KMS-11 (cell line): ENCODE measurements around the gene GPA33.

Source experiments
- H2AFZ ChIP-seq: fragments of 200-600 bp; sonication (generic); 2 replicates; pipeline ENCODE4 v1.6.1; 2016; ENCODE audit warnings: antibody characterized with exemption, mixed run types, low read depth
- H3K27ac ChIP-seq: fragments of 200-600 bp; sonication (generic); 2 replicates; pipeline ENCODE4 v1.6.1; 2016; ENCODE audit warnings: mild to moderate bottlenecking, mixed run types
- H3K27me3 ChIP-seq: fragments of 200-600 bp; sonication (generic); 2 replicates; pipeline ENCODE4 v1.6.1; 2017; ENCODE audit warnings: mild to moderate bottlenecking, low read depth, mixed run types, moderate library complexity; ENCODE audit not compliant: insufficient read depth
- H3K36me3 ChIP-seq: fragments of 200-600 bp; sonication (generic); 2 replicates; pipeline ENCODE4 v1.6.1; 2017; ENCODE audit warnings: mild to moderate bottlenecking, mixed run types; ENCODE audit not compliant: insufficient read depth
- H3K4me1 ChIP-seq: fragments of 200-600 bp; sonication (generic); 2 replicates; pipeline ENCODE4 v1.6.1; 2016; ENCODE audit warnings: mild to moderate bottlenecking, low read depth, mixed run types; ENCODE audit not compliant: poor library complexity, severe bottlenecking
- H3K4me2 ChIP-seq: fragments of 200-600 bp; sonication (generic); 2 replicates; pipeline ENCODE4 v1.7.0; 2016; ENCODE audit warnings: mild to moderate bottlenecking, mixed run types
- H3K4me3 ChIP-seq: fragments of 200-600 bp; sonication (generic); IDR thresholded peaks from 2 replicates; pipeline ENCODE4 v1.6.1; 2017; ENCODE audit warnings: low read depth, low read length, mixed read lengths; ENCODE audit not compliant: insufficient read depth
- H3K79me2 ChIP-seq: fragments of 200-600 bp; sonication (generic); 2 replicates; pipeline ENCODE4 v1.6.1; 2016; ENCODE audit warnings: low read depth, mixed run types; ENCODE audit not compliant: insufficient read depth
- H3K9ac ChIP-seq: fragments of 200-600 bp; sonication (generic); 2 replicates; pipeline ENCODE4 v1.6.1; 2016; ENCODE audit warnings: mild to moderate bottlenecking, mixed run types
- H4K20me1 ChIP-seq: fragments of 200-600 bp; sonication (generic); 2 replicates; pipeline ENCODE4 v1.6.1; 2016; ENCODE audit warnings: mild to moderate bottlenecking, mixed run types; ENCODE audit not compliant: insufficient read depth
- TF ChIP-seq, protein P1 (sequence below): fragments of 200-600 bp; sonication (generic); conservative IDR thresholded peaks from 2 replicates; pipeline ENCODE4 v1.6.1; 2017; ENCODE audit warnings: low read depth, mild to moderate bottlenecking, antibody characterized with exemption, low read length, moderate library complexity, mixed read lengths

GPA33 gene

DNA sequence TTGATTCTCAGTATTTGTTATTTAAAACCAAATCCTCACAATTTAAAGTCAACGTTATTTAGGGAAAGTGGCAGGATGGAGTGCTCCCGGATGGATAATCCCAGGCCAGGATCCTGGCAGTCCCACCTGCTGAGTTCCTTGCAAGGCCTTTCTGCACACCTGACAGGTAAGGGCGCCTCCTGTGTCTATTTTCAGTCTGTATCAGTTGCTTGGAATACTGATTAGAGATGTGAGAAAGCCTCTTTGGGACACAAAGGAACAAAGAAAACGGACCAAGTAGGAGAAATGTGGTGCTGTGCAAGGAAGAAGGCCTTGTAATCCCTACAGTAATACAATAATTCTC lies 15.9 kb upstream of the GPA33 start:
- no peak overlapping the region for H2AFZ ChIP-seq
- no peak overlapping the region for H3K9ac ChIP-seq
- no peaks in the 10 kb centered on the region for H3K4me1 ChIP-seq
- H3K27me3 ChIP-seq: no peaks in the 10 kb centered on the region
- no peaks in the 10 kb centered on the region for H3K79me2 ChIP-seq
- H4K20me1 ChIP-seq: no peaks in the 10 kb centered on the region
- no peak overlapping the region for H3K4me3 ChIP-seq
- H3K36me3 ChIP-seq: no peaks in the 10 kb centered on the region
- TF ChIP-seq, protein P1, sequence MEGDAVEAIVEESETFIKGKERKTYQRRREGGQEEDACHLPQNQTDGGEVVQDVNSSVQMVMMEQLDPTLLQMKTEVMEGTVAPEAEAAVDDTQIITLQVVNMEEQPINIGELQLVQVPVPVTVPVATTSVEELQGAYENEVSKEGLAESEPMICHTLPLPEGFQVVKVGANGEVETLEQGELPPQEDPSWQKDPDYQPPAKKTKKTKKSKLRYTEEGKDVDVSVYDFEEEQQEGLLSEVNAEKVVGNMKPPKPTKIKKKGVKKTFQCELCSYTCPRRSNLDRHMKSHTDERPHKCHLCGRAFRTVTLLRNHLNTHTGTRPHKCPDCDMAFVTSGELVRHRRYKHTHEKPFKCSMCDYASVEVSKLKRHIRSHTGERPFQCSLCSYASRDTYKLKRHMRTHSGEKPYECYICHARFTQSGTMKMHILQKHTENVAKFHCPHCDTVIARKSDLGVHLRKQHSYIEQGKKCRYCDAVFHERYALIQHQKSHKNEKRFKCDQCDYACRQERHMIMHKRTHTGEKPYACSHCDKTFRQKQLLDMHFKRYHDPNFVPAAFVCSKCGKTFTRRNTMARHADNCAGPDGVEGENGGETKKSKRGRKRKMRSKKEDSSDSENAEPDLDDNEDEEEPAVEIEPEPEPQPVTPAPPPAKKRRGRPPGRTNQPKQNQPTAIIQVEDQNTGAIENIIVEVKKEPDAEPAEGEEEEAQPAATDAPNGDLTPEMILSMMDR: no peak
- H3K4me2 ChIP-seq: no peak overlapping the region
- H3K27ac ChIP-seq: no peak overlapping the region

DNA sequence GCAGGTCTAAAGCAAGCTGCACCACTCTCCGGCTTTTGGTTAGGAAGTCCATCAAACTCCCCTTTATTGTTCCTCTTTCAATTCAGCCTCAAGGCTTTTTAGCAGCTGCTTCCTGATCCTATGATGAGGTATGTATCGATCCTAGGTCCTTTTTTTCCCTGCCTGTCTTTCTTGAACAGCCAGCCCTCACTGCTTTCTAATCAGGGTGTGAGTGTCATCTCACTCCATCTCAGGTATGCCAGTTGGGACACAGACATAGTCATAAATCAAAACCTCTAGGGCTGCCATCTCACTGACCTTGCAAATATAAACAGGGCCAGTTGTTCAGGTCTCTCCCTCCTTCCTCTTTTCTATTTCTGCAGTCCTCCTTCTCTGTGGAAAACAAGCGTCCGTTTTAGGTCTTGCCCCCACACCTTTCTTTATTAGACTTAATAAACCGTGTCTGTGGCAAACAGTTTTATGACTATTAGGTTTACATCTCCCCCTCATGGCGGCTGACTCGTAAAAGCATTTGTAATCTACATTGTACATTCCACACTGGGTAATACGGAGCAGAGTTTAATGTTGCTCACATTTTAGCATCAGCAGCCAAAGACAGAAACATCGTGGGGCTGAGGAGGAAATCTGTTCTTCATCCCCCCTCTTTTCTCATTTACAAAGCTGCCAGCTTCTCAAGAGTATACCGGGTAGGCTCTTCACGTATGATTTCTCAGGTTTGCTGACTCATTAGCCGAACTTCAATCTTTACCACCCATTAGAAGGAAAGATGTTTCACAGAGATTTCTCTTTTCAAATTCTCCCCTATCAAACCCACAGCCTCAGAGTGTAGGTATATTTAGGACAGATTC lies 15.3 kb upstream of the GPA33 start:
- Histone ChIP-seq H3K4me1 (no peaks in the 10 kb centered on the region), H2AFZ (no peak overlapping the region), H3K9ac (no peak overlapping the region), H3K4me2 (no peak overlapping the region), H3K4me3 (no peak overlapping the region), H4K20me1 (no peaks in the 10 kb centered on the region), H3K27me3 (no peaks in the 10 kb centered on the region), H3K27ac (no peak overlapping the region), H3K79me2 (no peaks in the 10 kb centered on the region), H3K36me3 (no peaks in the 10 kb centered on the region)
- TF ChIP-seq, protein P1: no peak

DNA sequence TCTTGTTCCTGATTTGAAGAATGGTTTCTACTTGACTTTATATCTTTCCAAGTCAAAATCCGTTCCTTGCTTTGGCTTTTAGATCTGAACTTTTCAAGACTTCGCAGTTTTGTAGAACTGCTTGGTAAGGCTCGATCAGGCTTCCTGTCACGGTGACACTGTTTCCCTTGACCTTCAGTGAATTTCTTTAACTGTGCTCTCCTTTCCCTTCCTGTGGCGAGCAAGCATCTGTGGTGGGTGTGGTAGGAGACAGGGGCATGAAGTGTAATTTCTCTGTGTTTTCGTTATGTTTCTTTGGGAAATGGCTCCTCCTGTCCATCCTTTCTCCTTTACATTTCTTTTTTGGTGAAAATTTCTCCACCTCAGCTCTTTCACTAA lies 14.1 kb upstream of the GPA33 start:
- H3K4me3 ChIP-seq: no peak overlapping the region
- H3K36me3 ChIP-seq: no peaks in the 10 kb centered on the region
- no peaks in the 10 kb centered on the region for H4K20me1 ChIP-seq
- no peak overlapping the region for H3K9ac ChIP-seq
- no peak overlapping the region for H3K27ac ChIP-seq
- H2AFZ ChIP-seq: no peak overlapping the region
- H3K79me2 ChIP-seq: no peaks in the 10 kb centered on the region
- H3K4me1 ChIP-seq: no peaks in the 10 kb centered on the region
- H3K4me2 ChIP-seq: no peak overlapping the region
- TF ChIP-seq, protein P1: no peak
- no peaks in the 10 kb centered on the region for H3K27me3 ChIP-seq

DNA sequence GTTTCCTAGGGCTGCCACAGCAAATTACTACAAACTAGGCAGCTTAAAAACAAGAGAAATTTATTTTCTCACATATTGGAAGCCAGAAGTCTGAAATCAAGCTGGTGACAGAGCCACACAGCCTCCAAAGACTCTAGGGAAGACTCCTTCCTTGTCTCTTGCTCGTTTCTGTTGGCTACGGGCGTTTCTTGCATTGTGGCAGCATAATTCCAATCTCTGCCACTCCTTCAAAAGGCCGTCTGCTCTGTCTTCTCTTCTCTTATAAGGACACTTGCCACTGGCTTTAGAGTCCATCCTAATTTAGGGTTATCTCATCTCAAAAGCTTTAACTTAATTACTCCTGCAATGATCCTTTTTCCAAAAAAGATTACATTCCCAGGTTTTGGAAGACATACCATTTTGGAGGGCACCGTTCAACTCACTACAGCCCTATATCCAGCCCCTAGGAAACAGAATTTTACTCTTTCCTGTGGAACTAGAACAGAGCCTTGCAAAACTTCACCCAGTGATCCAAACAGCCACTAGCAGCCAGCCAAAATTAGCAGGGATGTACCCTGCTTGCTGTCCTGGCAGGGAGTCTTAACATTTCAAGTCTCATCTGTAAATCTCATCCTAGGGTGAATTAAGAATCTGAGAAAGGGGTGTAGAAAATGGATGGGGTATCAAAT lies 12.9 kb upstream of the GPA33 start:
- Histone ChIP-seq H3K36me3 (no peaks in the 10 kb centered on the region), H3K4me1 (no peaks in the 10 kb centered on the region), H3K79me2 (no peaks in the 10 kb centered on the region), H3K9ac (no peak overlapping the region), H4K20me1 (no peaks in the 10 kb centered on the region), H3K27ac (no peak overlapping the region), H3K27me3 (no peaks in the 10 kb centered on the region), H3K4me3 (no peak overlapping the region), H3K4me2 (no peak overlapping the region), H2AFZ (no peak overlapping the region)
- TF ChIP-seq, protein P1: no peak
